NCI-H69 (cell line): ENCODE measurements around the gene CCDC159.
"Not testable (repeated sequence)": the region's sequence is repeated elsewhere in the genome, so short reads cannot be mapped to it uniquely, and the experiment has no call there.

Source experiments
- DNase-seq: peaks from one replicate; lab custom pipeline; 2025; lab: John Stamatoyannopoulos, UW

CCDC159 gene

GRCh38 chr19:11338569-11339253, 7.6 kb upstream of the CCDC159 start:
- DNase-seq = no peak

- DNase-seq = peak; percentile 96
Measured at GRCh38 chr19:11339254-11340098, 6.8 kb upstream of the CCDC159 start, which contains the start of gene RAB3D. TSS of gene RAB3D (minus strand) at chr19:11339657. CDS start at chr19:11337399, 2,258 bp downstream.

- DNase-seq = not testable (repeated sequence)
Measured at GRCh38 chr19:11340099-11340467, 6.2 kb upstream of the CCDC159 start.

GRCh38 chr19:11342429-11342828, 3.9 kb upstream of the CCDC159 start:
- DNase-seq = no peak

GRCh38 chr19:11345122-11345803, 1.1 kb upstream of the CCDC159 start:
- DNase-seq = peak; percentile 53

GRCh38 chr19:11347546-11348039, 1.3 kb downstream of the CCDC159 start:
- DNase-seq = peak; percentile 32

- DNase-seq = no peak
Measured at GRCh38 chr19:11349171-11349570, 2.9 kb downstream of the CCDC159 start.

GRCh38 chr19:11354102-11354501, 7.8 kb downstream of the CCDC159 start:
- not testable (repeated sequence) for DNase-seq

GRCh38 chr19:11355160-11356073, 9.1 kb downstream of the CCDC159 start, which contains the start of gene PLPPR2:
TSS of gene PLPPR2 (plus strand) at chr19:11355432. CDS start at chr19:11357674, 2,242 bp downstream.
- DNase-seq = peak; percentile 96

- DNase-seq = no peak
Measured at GRCh38 chr19:11356074-11356397, 9.7 kb downstream of the CCDC159 start.

- DNase-seq = peak; percentile 23
Measured at GRCh38 chr19:11356676-11357550, 10.6 kb downstream of the CCDC159 start.

GRCh38 chr19:11359421-11359820, 13.1 kb downstream of the CCDC159 start:
- DNase-seq = no peak

GRCh38 chr19:11361037-11361770, 14.9 kb downstream of the CCDC159 start:
- peak; percentile 72 for DNase-seq

- no peak for DNase-seq
Measured at GRCh38 chr19:11361771-11362731, 15.7 kb downstream of the CCDC159 start.

GRCh38 chr19:11363881-11364280, 17.6 kb downstream of the CCDC159 start:
- no peak for DNase-seq

- no peak for DNase-seq
Measured at GRCh38 chr19:11364296-11364904, 18.1 kb downstream of the CCDC159 start.

GRCh38 chr19:11364935-11365334, 18.6 kb downstream of the CCDC159 start:
- no peak for DNase-seq

- DNase-seq = no peak
Measured at GRCh38 chr19:11365557-11366117, 19.3 kb downstream of the CCDC159 start.
